GM19463 (cell line): ENCODE measurements around the gene SPP1.
A peak's percentile ranks its signal among the peaks of the same experiment; 100 is the strongest.

ENCODE experiments used
- ATAC-seq: cut with Tn5 transposase; IDR thresholded peaks from one replicate; pipeline ENCODE4 v1.9.1; 2021; ENCODE audit warnings: mild to moderate bottlenecking, moderate library complexity; ENCODE audit not compliant: unreplicated experiment

The SPP1 gene

DNA sequence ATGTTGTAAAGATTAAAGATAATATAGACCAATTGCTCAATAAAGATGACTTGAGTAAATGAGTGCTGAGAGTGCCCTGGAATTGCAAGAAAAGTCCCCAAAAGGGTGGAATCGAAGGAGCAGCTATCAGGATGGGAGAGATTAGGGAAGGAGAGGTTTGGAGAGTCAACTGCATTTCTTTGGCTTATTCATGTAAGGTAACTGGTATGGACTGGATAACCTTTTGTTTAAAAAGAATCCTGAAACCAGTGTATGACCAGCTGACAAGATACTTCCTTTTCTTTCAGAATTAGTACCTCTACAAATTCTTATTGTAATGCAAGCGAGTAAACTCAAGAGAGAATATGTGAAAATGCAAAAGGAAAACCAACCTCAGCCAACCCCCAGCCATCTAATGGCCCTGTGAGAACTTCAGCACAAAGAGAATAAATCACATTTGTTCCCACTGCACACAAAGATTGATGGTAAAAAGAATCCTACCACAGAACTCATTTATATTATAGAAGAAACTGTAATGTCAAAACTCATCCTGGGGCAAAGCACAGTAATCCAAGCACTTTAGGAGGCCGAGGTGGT, 24.5 kb upstream of the SPP1 start:
- ATAC-seq: no peak

DNA sequence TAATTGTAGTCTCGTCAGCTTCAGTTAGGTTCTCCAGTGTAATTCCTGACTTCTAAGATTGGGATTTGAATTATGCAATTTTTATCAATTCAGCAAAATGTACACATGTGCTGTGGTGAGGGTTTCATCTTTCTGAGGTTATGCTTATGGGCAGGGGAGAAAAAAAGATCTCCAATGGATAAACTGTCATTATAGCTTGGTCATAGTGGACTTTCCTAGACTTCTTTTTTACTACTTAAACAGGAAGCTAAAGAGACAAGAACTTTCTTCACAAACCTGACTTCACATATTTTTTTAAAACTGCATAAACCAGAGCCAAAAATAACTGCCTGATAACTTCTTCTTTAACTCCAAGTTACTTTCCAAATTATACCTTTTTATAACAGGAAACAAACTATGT, 21.7 kb upstream of the SPP1 start:
- no peak for ATAC-seq

- no peak for ATAC-seq
Measured at GRCh38 chr4:87956501-87956900, 19.0 kb upstream of the SPP1 start.

DNA sequence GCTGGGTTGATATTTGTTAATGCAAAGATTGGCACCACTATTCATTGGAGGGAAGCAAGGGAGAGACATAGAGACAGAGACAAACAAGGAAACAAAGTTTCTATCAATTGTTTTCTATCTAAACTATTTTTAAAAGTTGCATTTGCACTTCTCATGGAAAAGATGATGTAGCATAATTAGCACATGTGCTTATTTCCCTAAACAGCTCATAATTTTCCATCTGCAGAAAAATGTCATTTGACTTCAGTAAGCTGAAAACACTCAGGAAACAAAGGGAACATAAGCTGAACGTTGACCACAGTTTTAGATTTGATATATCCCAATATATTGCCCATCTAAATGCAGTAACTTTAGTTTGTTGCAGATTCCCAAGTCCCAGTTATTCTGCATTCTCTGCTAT, 18.5 kb upstream of the SPP1 start:
- ATAC-seq: no peak

DNA sequence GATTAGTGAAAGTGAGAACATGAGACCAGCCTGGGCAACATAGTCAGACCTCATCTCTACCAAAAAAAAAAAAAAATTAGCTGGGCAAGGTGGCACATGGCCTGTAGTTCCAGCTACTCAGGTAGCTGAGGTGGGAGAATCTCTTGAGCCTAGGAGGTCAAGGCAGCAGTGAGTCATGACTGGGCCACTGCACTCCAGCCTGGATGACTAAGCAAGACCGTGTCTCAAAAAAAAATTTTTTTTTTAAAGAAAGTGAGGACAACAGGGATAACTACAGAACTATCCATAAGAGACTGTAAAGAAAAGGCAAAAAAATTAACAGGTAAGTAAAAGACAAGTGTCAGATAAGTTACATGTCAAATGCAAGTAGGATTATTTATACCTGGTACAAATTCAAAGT, 13.5 kb upstream of the SPP1 start:
- ATAC-seq: no peak

- ATAC-seq: no peak
Measured at GRCh38 chr4:87962398-87963146, 12.9 kb upstream of the SPP1 start.

DNA sequence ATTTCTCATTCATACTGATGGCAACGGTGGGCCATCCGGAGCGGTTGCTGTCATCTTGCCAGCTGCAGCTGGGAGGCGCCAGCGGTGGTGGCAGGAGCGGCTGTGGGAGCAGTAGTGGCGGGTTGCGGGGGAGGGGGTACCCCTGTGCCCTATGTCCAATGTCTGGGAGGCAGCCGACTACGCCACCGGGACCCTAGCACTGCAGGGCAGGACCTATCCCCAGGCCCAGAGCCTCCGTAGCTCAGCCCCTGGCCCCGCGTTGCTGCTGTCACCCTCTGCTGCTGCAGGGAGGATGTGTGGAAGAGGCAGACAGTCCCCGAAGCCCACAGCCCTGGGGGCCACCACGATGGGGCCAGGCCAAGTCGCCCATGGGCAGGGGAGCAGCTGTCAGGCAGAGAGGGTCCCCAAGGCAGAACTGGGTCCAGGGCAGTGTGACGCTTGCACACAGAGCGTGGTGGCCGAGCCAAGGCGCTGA, 10.0 kb upstream of the SPP1 start:
- ATAC-seq: no peak

DNA sequence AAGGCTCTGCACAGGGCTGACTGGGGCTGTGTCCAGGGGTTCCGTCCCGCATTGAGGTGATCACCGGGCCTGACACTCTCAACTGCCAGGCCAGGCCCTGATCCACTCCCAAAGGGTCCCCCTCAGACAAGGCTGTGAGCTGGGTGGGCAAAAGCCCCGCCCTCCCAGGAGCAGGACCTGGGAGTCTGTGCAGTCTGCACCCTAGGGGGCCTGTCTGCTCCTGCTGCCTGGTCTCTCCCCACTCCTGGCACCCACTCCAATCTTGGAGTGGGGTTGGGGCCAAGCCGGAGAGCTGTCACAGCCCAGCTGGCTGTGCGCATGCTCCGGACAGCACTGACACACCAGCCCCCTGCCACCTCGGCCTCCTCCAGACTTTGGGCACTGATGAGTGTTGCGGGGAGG, 9.4 kb upstream of the SPP1 start:
- ATAC-seq: no peak

- ATAC-seq: no peak
Measured at GRCh38 chr4:87967193-87967592, 8.3 kb upstream of the SPP1 start.

DNA sequence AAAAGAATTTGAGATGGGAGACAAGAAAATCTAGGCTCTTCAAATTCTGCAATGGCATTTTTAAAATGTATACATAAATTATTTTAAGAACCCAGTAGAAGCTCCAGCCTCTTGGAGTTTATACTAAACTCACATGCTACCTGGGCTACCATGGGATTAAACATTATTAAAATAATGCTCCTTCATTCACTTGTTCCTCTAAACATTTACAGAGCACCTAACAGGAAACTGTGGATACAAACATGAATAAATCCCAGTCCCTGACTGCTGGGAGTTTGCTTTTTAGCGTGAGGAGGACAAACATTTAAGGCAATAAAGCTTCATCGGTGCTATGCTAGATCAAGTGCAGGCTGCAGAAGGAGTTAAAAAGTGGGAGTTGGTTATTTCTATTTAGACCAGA, 5.4 kb upstream of the SPP1 start:
- ATAC-seq: no peak

GRCh38 chr4:87971866-87972265, 3.6 kb upstream of the SPP1 start:
- no peak for ATAC-seq

DNA sequence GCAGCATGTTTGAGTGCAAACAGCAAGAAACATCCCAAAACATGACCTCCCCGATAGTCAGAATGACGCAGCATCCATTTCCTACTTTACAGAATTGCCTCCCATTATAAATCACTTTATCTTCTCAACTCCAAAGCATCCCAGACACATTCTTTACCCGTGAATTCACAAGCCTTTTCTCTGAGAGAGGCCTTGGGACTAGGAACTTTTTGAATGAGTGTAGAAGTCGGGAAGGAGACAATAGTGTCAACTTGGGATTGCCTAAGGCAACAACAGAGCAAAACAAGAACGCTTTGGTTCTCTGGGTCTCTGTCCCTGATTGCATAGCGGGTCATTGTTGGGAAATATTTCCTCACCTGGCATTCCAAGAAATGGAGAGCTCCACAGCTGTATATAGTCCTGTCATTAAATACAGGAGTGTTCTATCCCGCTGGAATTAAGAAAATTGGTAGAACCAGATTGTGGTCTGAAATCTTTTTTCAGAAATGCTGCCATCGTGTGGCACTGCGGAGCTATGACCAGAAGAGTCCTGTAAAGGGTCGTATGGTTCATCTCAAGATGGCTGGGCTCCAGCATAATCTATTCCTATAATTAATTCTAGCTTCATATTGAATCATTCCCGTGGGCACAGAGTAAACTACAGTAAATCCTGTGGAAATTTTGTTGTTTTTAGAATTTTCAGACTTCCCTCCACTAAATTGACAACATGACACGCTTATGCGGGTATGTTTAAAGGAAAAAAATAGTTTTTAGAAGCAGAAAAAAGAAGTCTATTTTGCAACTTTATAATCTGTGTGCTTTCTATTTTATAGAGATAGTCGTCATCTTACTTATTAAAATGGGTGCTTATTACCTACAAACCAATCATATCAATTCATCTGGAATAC, 2.0 kb upstream of the SPP1 start:
- ATAC-seq: peak; percentile 55

DNA sequence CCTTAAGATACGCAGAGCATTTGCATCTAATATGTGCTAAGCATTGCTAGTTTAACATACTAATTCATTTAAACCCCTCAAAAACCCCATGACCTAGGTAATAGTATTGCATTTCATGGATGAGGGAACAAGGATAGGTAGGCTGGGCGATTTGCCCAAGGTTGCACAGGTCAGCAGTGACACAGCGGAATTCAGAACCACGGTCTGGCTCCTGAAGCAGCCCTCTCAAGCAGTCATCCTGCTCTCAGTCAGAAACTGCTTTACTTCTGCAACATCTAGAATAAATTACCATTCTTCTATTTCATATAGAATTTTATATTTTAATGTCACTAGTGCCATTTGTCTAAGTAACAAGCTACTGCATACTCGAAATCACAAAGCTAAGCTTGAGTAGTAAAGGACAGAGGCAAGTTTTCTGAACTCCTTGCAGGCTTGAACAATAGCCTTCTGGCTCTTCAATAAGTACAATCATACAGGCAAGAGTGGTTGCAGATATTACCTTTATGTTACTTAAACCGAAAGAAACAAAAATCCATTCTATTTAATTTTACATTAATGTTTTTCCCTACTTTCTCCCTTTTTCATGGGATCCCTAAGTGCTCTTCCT, 555 bp upstream of the SPP1 start:
- ATAC-seq: peak; percentile 23

DNA sequence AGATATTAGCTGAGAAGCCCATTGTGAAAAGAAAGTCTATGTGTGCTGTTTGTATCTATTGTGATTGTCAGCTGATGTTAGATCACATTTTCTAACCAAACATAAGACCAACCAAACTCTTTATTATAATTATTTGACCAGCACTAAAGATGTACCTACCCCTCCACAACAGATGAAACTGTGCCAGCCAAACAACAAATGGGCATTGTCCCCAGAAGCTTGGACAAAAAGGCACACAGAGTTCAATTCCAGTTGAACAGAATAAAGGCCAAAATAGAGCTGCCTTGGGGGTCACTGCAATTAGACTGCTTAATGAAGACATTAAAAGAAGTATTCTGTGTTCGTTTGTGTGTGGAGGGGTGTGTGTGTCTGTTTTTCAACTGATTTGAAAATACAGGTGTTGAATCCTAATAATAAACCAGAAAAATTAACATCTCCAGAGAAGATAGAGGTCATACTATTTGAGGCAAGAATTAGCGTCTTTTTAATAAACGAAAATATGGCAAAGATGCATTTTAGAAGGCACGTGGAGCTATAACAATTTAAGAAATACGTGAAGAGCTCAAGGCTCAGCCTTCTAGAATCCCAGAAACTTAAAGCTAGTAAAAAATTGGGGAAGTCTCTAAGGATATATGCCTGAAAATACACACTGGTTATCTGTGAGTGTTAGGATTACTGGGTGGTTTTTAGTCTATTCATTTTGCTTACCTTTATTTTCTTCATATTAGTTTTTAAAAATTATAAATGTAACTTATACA, 2.2 kb downstream of the SPP1 start:
- ATAC-seq: no peak

- no peak for ATAC-seq
Measured at GRCh38 chr4:87978681-87979080, 3.2 kb downstream of the SPP1 start.

DNA sequence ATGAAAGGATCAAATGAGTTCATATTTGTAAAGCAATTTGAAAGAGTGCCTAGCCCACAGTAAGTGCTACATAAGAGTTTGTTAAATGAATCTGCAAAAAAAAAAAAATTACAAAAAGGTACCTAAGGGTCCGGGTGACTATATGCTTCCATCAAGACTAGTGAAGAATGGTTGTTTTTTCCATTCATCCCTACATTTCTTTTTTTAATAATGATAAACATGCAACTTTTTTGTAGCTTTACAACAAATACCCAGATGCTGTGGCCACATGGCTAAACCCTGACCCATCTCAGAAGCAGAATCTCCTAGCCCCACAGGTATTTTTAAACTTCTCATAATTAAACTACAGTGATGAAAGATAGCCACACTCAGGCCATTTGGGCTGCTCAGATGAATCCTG, 4.3 kb downstream of the SPP1 start:
- ATAC-seq: no peak

GRCh38 chr4:87981486-87981885, 6.0 kb downstream of the SPP1 start:
- no peak for ATAC-seq

GRCh38 chr4:87982036-87982435, 6.5 kb downstream of the SPP1 start:
- ATAC-seq: no peak

DNA sequence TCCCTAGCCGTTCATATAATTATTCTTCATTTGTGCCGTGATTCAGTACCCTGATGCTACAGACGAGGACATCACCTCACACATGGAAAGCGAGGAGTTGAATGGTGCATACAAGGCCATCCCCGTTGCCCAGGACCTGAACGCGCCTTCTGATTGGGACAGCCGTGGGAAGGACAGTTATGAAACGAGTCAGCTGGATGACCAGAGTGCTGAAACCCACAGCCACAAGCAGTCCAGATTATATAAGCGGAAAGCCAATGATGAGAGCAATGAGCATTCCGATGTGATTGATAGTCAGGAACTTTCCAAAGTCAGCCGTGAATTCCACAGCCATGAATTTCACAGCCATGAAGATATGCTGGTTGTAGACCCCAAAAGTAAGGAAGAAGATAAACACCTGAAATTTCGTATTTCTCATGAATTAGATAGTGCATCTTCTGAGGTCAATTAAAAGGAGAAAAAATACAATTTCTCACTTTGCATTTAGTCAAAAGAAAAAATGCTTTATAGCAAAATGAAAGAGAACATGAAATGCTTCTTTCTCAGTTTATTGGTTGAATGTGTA, 7.0 kb downstream of the SPP1 start:
- ATAC-seq: no peak

- no peak for ATAC-seq
Measured at GRCh38 chr4:87983996-87984395, 8.5 kb downstream of the SPP1 start.
